GM10847 (cell line): ENCODE measurements around the gene LHFPL3.

Experiments
- POLR2A ChIP-seq: IDR thresholded peaks from 2 replicates; pipeline ENCODE4 v1.6.1; 2011; ENCODE audit not compliant: insufficient read length; ENCODE audit errors: extremely low read depth

LHFPL3 gene

DNA sequence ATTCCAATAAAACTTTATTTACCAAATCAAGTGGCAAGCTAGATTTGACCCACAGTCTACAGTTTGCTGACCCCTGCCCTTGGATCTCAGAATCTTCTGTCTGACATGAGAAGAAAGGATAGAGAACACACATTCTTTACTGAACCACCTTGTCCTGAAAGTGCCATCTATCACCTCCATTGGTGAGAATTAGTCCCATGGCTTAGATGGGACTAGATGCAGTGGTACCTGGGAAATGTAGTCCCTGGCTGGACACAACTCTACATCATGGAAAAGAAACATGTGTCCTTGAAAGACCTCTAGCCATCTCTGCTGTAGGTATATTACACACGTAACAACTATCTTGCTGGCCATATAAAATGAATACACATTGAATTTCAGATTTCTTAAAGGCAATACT is 336.2 kb downstream of the LHFPL3 start:
- no peak for TF ChIP-seq POLR2A

DNA sequence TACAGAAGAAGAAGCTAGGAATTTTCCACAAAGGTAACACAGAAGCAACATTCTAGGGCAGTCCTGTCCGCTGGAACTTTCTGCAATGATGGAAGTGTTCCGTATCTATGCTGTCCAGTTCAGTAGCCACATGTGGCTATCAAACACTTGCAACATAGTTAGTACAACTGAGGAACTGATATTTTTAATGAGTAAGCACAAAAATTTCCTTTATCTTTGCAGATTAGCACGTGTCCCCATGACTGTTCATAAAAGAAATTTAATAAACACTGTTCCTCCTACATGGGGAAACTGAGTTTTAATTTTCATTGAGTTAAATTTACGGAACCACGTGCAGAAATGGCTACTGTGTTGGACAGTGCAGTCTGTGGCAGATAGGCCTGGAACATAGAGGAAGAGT is 349.2 kb downstream of the LHFPL3 start:
- TF ChIP-seq POLR2A = no peak

DNA sequence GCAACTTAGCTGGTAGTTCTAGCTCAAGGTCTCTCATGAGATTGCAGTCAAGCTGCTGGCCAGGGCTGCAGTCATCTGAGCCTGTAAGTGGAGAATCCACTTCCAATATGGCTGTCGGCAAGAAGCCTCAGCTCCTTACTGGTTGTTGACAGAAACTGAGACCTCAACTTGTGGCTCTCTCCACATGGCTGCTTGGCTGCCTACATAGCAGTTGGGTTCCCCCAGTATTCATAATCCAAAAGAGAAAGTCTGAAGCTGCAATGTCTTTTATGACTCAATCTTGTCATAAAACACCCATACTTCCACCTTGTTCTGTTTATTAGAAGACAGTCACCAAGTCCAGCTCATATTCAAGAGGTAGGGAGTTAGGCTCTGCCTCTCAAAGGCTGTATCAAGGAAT is 350.7 kb downstream of the LHFPL3 start:
- TF ChIP-seq POLR2A = no peak

DNA sequence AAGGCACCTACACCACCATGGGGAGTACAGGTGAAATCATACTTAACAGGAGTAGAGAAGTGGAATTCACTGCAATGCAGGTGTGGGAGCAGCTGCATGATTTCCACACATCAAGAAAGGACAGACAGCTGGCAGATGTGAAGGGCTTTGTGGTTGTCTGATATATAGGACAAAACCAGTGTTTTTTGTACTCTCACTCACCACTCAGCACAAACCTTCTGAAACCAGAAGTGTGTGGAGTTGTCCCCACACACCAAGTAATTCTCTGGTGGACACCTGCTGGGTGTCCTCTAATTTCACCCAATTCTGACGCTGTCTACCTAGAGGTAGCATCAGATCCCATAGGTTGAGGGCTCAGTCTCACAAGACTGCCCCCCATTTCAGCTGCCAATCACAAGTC is 357.9 kb downstream of the LHFPL3 start:
- TF ChIP-seq POLR2A = no peak

DNA sequence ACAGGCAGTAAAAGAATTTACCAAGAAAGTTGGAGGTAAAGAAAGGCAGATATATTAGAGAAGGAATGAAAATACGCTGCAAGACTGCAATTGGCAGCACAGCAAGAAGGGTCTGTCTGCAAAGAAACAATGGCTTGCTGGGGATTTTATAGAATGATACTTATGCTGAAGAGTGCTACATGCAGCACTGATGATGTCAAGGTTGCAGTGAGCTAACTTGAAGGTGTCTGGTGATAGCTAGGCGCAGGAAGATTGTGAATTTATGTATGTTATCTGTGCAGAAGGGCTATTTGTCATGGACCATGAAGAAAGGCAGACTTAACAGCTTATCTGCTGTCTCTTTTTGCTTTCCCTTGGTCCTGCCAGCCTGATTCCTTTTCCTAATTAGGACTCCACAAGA is 366.3 kb downstream of the LHFPL3 start:
- TF ChIP-seq POLR2A = no peak

DNA sequence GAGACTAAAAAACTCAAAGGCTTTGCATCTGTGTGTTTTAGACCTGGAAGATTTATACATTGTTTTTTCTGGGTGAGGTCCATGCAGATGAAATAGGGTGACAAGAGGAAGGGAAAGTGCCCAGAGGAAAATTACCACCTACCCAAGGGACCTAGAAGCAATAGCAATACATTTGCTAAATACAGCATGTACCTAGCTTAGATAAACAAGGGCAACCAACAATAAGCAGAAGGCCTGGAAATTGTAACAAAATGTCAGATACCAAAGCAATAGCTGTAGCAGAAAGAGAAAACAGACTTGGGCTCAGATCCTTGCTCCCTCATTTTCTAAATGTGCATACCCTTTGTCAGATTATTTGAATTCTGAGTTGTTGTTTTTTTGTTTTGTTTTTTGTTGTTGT is 367.2 kb downstream of the LHFPL3 start:
- no peak for TF ChIP-seq POLR2A

DNA sequence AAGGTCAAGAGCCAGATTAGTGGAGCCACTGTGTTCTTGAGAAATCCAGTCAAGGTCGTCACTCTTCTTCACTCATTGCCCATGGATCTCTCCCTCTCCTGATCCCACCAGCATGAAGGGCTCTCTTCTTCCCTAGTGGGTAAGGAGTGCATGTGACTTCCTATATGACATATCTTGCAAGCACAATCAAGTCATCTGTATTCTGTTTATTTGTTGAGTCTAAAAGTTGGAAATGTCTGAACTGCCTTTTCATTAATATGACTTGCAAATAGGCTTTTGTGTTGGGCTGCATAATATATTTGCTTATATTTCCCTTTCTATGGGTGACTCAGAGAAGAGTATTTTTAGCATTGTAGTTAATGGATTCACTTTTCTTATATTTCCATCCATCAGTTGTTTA is 371.9 kb downstream of the LHFPL3 start:
- TF ChIP-seq POLR2A = no peak

DNA sequence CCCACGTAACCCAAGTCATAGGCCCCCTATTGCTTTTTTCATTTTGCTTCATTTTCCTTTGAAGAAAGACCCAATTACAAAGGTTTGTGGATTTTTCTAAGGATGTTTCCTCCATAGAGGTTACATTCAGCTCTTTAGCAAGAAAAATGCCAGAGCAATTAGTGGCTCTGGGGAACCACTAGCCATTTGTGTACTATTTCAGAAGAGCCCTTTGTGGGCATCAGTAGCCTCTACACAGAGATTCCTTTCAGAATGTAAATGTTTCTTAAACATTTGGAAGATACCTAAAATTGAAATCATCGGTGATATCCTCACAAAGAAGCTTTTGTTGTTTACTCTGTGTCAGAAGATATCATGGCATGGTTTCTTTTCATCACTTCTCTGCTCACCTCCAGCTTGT is 394.6 kb downstream of the LHFPL3 start:
- no peak for TF ChIP-seq POLR2A

DNA sequence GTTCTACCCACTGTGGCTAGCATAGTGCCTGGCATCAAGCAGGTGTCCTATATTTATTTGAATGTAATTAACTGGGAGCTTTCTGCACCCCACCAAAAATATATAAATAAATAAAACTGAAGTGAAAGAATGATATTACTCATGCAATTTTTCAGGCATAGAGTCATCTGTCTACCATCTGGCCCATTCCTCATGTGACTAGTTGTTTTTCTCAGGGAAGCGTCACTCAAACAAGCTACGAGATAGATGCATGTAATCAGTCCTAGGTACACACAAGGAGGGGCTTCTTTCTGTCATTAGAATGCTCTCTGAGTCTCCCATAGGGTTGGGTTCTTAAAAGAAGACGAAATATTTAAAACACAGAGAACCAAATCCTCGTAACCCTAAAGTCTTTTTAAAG is 430.1 kb downstream of the LHFPL3 start:
- TF ChIP-seq POLR2A = no peak

DNA sequence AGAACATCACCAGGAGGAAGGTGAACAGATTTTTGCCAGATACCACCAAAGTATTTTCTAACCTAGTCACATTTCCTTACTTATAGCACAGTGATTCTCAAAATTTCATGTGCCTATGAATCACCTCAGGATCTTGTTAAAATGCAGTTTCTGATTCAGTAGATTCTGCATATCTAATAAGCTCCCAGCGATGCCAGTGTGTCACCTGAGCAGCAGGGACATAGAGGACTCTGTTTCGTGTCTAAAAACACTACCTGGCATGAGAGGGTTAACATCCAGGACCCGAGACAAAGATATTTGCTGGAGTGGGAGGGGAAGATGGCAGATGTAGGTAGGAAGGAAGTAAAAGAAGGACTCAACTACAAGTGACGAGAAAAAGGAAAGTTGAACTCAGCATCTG is 433.5 kb downstream of the LHFPL3 start:
- no peak for TF ChIP-seq POLR2A

DNA sequence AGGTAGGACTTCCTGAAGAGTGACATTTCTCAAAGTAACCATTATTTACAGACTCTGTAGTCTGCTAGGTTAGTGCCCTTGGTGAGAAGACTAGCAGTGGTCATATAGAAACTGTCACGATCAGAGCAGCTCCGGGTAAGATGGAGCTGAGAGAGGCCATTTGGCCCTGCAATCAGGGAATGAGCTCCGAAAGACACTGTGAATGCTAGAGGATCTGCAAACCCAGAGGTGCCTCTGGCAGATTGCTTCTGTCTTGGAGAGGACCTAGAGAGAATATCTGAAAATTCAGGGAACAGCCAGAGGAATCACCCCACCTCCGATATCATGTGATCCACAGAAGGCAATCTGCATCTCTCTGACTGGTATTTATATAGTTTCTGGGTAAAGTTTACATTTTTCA is 438.7 kb downstream of the LHFPL3 start:
- TF ChIP-seq POLR2A = no peak

DNA sequence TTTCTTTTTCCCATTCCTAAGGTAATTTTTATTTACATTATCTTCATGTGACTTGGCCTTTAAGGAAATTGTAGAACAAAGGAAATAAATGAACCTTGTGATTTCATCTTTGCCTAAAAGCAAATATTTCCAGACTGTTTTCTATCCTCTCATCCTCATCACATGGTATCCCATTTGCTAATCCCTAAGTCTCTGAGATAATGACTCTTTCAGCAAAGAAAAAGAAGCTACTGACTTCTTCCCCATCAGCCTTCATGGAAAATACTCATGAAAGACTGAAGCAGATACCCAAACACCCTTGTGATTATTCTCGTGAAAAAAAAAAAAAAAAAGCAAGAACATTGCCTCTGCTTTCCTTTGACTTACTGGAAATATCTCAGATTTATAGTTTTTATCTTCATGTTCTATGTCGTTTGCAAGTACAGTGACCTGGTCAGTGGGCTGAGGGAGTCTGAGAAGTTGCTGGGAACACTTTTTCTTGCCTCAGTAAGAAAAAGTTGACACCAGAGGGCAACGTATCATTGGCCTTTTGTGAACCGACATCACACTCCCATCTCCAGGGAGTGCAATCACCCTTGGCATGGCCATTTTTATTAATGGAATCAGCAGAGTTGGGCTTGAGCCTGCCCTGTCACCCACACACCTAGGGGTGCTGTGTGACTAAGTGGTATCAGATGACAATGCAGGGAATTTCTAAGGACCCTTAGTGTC is 439.6 kb downstream of the LHFPL3 start:
- no peak for TF ChIP-seq POLR2A

DNA sequence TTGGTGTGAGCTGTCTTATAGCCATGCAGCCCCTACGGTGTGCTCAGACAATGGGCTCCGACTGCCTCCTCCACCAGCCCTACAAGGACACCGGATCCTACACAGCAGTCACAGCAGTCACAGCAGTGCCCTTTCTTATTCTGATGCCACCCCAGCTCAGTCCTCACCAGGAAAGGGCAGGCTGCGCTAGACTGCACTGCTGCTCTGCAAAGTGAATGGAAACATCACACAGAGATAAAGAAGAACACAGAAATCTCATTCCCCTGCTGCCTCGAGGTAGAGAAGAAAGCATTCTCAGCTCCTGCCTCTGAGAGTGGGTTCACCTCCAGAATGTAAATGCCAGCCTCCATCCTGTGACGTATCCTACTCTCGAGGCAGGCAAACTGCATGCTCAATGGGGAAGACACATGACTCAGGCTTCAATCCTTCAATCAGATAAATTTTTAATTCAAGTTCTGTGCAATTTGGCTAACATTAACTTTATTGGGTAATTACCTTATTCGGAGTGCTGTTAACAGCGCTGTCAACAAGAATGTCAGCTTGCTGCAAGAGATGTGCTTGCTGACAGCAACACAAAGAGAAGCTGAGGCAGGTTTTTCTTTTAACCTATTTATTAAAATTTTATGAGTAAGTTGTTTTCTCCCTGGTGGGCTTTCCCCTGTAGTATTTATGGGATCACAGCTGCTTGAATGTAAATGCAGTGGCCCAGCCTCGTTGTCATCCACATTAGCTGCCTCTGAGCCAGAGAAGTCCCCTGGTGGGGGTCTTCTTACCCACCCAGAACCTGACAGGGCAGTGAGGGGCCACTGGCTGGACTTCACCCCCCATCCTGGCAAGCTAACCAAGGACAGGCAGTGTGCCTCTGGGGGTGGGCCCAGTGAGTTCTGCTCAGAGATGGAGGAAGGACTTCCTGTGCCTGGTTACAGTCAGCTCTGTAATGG is 444.3 kb downstream of the LHFPL3 start:
- TF ChIP-seq POLR2A = no peak

DNA sequence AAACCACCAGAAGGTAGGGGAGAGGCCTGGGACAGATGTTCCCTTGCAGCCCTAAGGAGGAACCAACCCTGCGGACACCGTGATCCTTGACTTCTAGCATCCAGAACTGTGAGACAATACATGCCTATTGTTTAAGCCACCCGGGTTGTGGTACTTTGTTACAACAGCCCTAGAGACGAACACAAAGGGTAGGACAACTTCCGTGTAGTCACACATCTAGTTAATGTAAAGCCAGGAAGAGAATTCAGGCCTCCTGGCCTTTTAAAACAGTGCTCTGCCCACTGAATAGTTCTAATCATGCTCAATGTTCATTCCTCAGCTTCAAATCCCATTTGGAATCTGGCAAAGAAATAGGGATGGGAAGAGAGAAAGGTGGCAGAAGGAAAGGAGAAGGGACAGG is 445.4 kb downstream of the LHFPL3 start:
- no peak for TF ChIP-seq POLR2A

DNA sequence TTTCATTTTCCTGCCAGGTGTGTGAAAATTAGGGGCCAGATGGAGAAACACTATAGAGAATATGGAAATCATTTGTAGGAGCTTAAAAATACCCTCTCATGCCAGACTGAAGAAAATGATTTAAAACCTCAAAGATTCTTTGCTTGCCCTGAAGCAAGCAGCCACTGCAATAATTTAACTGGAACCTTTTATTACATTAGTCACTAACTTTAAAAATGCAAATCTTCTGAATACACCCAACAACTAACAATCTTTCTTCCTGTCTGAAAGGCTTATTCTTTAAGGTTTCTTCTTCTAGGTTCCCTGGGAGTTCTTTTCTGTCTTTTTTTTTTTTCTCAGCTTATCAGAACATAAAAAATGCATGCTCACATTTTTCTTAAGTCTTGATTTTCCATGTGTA is 447.1 kb downstream of the LHFPL3 start:
- no peak for TF ChIP-seq POLR2A

DNA sequence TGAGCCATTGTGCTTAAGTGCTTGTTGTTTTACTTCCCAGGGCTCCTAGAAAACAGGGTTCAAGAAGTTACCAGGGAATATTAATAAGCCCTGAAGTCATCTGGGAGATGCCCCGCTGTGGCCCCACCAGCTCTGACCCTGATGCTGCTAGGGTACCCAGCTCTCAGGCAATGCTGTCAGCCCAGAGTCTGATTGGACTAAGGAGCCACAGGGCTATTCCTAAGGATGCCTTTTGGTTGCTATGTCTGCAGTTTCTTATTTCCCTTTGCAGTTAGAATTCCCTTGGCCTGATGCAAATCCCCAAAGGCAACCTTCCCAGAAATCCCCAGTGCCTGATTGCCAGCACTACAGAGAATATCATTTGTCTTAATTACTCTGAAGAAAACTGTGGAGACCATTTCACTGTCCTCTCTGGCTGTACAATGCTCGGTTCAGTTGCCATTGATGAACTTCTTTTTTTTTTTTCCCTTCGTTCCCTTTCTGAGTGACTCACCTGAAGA is 448.9 kb downstream of the LHFPL3 start:
- no peak for TF ChIP-seq POLR2A

DNA sequence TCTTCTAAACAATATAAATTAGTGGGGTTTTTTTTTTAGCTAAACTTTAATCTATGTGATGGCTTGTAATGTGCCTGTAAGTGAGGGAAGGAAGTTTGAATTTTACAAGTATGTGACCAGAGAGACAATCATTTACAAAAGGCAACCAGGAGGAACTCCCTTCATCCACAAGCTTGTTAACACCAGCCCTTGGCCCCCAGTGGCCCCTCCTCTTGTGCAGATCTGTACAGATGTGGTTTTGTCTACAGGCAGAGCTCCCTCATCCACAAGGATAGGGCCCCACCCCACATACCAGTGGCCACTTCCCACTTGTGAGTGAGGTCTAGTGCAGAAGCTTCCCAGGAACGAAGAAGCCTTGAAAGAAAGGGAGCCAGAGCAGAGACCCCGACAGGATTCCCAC is 451.5 kb downstream of the LHFPL3 start:
- no peak for TF ChIP-seq POLR2A

DNA sequence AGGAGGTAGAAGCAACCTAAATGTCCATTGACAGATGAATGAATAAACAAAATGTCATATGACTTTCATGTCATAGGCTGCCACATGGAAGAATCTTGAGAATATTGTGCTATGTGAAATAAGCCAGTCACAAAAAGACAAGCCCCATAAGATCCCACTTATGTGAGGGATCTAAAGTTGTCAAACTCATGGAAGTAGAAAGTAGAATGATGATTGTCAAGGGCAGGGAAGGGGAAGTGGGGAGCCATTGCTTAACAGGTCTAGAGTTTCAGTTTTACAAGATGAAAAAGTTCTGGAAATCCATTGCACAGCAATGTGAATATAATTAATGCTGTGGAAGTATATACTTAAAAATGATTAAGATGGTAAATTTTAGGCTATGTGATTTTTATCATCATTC is 456.3 kb downstream of the LHFPL3 start:
- TF ChIP-seq POLR2A = no peak
